GM10248 (cell line): ENCODE results near the gene FAM163B.

Experiments used
- CTCF ChIA-PET: fragments of 300-600 bp; sonication (Branson Sonifier 250); formaldehyde crosslinking; extraction: SDS; loops from one replicate; lab custom pipeline; 2021; ENCODE audit warnings: antibody characterized with exemption; lab: Yijun Ruan, JAX
- POLR2A ChIA-PET: fragments of 350-650 bp; sonication (Branson Sonifier 250); formaldehyde crosslinking; extraction: SDS; loops from one replicate; lab custom pipeline; 2020; ENCODE audit warnings: antibody characterized with exemption; lab: Yijun Ruan, JAX
- DNase-seq: peaks from one replicate; pipeline ENCODE4 v3.0.0; 2012; ENCODE audit errors: extremely low spot score
- CTCF ChIP-seq: IDR thresholded peaks from 2 replicates; pipeline ENCODE4 v1.5.1; 2012; ENCODE audit warnings: mild to moderate bottlenecking, low read depth; ENCODE audit errors: extremely low read depth, missing control alignments, control extremely low read depth

Gene FAM163B

GRCh38 chr9:133538851-133539833 lies 70.0 kb downstream of the FAM163B start:
- DNase-seq, result no peak
- ChIA-PET CTCF (interaction anchor here (1.0 to 1.7 kb wide), 4 partner anchors 9 to 204 kb away, joined by 3 to 5 read pairs (median 4); no protein-coding TSS in a partner anchor), POLR2A (no interaction called here)
- TF ChIP-seq CTCF, result no peak

GRCh38 chr9:133538176-133538575 lies 71.0 kb downstream of the FAM163B start:
- POLR2A ChIA-PET, result no interaction called here
- no peak for DNase-seq
- no peak for TF ChIP-seq CTCF
- CTCF ChIA-PET, result no interaction called here

- DNase-seq, result no peak
- ChIA-PET POLR2A (no interaction called here), CTCF (interaction anchor here (1.7 kb wide), 1 partner anchor 189 kb away, joined by 5 read pairs; no protein-coding TSS in a partner anchor)
- TF ChIP-seq CTCF, result no peak
Measured at GRCh38 chr9:133537257-133537656, 71.9 kb downstream of the FAM163B start.

- DNase-seq, result no peak
- no peak for TF ChIP-seq CTCF
- ChIA-PET POLR2A (no interaction called here), CTCF (interaction anchor here (1.7 kb wide), 1 partner anchor 190 kb away, joined by 5 read pairs; no protein-coding TSS in a partner anchor)
Measured at GRCh38 chr9:133536536-133536935, 72.7 kb downstream of the FAM163B start.

GRCh38 chr9:133536080-133536479 lies 73.1 kb downstream of the FAM163B start:
- ChIA-PET CTCF (interaction anchor here (1.7 kb wide), 1 partner anchor 191 kb away, joined by 5 read pairs; no protein-coding TSS in a partner anchor), POLR2A (no interaction called here)
- no peak for DNase-seq
- no peak for TF ChIP-seq CTCF

- POLR2A ChIA-PET, result no interaction called here
- no peak for TF ChIP-seq CTCF
- CTCF ChIA-PET, result interaction anchor here (3.4 kb wide), 1 partner anchor 208 kb away, joined by 8 read pairs; no protein-coding TSS in a partner anchor
- no peak for DNase-seq
Measured at GRCh38 chr9:133535306-133535877, 73.8 kb downstream of the FAM163B start.
